ENCODE measurements around the gene PHEX.

The PHEX gene

DNA sequence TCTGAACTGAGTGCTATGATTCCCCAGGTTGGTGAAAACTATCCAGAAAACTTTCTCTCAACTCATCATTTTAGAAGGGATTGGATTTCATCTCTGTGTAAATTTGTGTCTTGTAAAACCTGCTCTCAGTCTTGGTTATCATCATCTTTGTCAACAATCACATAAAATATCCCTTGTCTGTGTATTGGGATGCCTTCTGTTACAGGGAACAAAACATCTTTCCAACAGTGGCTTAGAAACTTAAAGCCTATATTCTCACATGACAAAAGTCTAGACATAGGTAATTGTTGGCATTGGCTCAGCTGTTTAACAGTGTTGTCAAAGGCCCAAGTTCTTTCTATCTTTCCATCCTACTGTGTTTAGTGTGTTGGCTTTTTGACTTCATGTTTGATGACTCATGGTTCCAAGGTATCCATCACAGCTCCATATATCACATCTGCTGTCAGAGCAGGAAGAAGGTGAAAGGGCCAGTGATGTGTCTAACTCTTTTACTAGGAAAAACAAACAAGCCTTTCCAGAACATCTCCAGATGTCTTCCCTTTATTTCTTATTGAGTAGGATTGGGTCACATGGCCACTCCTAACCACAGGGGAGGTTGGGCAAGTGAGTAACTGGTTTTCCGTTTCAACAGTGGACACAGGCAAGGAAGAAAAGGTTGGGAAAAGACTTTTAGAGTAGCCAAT, 65.0 kb downstream of the PHEX start:
- Histone ChIP-seq H3K4me2 (ENCODE audit: low read length) (no peak overlapping the region), H3K9me2 (ENCODE audit: low read depth, low read length) (no peaks in the 10 kb centered on the region), H3K79me2 (ENCODE audit: insufficient read depth, low read length) (no peaks in the 10 kb centered on the region), H3K9ac (ENCODE audit: low read length) (no peak overlapping the region), H3K36me3 (ENCODE audit: insufficient read depth, low read length) (no peaks in the 10 kb centered on the region), H2AFZ (ENCODE audit: low read length) (no peak overlapping the region), H3K9me3 (ENCODE audit: low read length) (no peaks in the 10 kb centered on the region), H3K4me1 (ENCODE audit: insufficient read depth, low read length, severe bottlenecking) (no peaks in the 10 kb centered on the region), H3K4me3 (ENCODE audit: low read depth, low read length, poor library complexity, severe bottlenecking) (no peak overlapping the region), H3K27ac (ENCODE audit: low read depth, low read length, poor library complexity, severe bottlenecking) (no peak overlapping the region), H3F3A (ENCODE audit: insufficient read depth, low read length) (no peaks in the 10 kb centered on the region), H4K20me1 (ENCODE audit: insufficient read depth, low read length) (no peaks in the 10 kb centered on the region), H3K27me3 (ENCODE audit: insufficient read depth, low read length) (no peaks in the 10 kb centered on the region)
- no peak for TF ChIP-seq EZH2 (IDR thresholded peaks at IDR 0.05; ENCODE audit: borderline replicate concordance, low read length)
- TF ChIP-seq, protein P1, sequence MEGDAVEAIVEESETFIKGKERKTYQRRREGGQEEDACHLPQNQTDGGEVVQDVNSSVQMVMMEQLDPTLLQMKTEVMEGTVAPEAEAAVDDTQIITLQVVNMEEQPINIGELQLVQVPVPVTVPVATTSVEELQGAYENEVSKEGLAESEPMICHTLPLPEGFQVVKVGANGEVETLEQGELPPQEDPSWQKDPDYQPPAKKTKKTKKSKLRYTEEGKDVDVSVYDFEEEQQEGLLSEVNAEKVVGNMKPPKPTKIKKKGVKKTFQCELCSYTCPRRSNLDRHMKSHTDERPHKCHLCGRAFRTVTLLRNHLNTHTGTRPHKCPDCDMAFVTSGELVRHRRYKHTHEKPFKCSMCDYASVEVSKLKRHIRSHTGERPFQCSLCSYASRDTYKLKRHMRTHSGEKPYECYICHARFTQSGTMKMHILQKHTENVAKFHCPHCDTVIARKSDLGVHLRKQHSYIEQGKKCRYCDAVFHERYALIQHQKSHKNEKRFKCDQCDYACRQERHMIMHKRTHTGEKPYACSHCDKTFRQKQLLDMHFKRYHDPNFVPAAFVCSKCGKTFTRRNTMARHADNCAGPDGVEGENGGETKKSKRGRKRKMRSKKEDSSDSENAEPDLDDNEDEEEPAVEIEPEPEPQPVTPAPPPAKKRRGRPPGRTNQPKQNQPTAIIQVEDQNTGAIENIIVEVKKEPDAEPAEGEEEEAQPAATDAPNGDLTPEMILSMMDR (IDR thresholded peaks at IDR 0.05; ENCODE audit: low read length) = no peak

DNA sequence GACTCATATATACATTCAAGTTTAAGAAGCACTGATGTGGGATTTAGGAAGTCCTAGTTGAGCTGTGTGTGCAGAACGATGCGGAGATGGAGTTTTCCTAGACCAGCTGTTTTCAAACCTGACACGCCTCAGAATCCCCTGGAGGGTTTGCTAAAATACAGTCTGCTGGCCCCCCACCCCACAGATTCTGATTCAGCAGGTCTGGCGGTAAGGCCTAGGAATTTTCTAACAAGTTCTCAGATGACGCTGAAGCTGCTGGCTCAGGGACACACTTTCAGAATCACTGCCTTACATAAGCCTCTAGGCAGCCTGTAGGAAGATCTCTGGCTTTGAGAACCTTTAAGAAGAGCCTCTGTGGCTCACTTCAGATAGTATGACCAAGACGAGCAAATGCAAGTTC, 73.1 kb downstream of the PHEX start:
- Histone ChIP-seq H3K4me2 (ENCODE audit: low read length) (no peak overlapping the region), H3K4me3 (ENCODE audit: low read depth, low read length, poor library complexity, severe bottlenecking) (no peak overlapping the region), H3K9ac (ENCODE audit: low read length) (no peak overlapping the region), H3K36me3 (ENCODE audit: insufficient read depth, low read length) (no peaks in the 10 kb centered on the region), H3K27ac (ENCODE audit: low read depth, low read length, poor library complexity, severe bottlenecking) (no peak overlapping the region), H3F3A (ENCODE audit: insufficient read depth, low read length) (no peaks in the 10 kb centered on the region), H4K20me1 (ENCODE audit: insufficient read depth, low read length) (no peaks in the 10 kb centered on the region), H3K9me2 (ENCODE audit: low read depth, low read length) (no peaks in the 10 kb centered on the region), H3K4me1 (ENCODE audit: insufficient read depth, low read length, severe bottlenecking) (no peaks in the 10 kb centered on the region), H3K79me2 (ENCODE audit: insufficient read depth, low read length) (no peaks in the 10 kb centered on the region), H2AFZ (ENCODE audit: low read length) (no peak overlapping the region), H3K27me3 (ENCODE audit: insufficient read depth, low read length) (no peaks in the 10 kb centered on the region), H3K9me3 (ENCODE audit: low read length) (no peaks in the 10 kb centered on the region)
- TF ChIP-seq EZH2 (IDR thresholded peaks at IDR 0.05; ENCODE audit: borderline replicate concordance, low read length) = no peak
- TF ChIP-seq, protein P1 (IDR thresholded peaks at IDR 0.05; ENCODE audit: low read length) = no peak

- Histone ChIP-seq H3K4me3 (ENCODE audit: low read depth, low read length, poor library complexity, severe bottlenecking) (no peak overlapping the region), H3K36me3 (ENCODE audit: insufficient read depth, low read length) (no peaks in the 10 kb centered on the region), H3K4me2 (ENCODE audit: low read length) (no peak overlapping the region), H3K4me1 (ENCODE audit: insufficient read depth, low read length, severe bottlenecking) (no peaks in the 10 kb centered on the region), H4K20me1 (ENCODE audit: insufficient read depth, low read length) (no peaks in the 10 kb centered on the region), H3K9me3 (ENCODE audit: low read length) (no peaks in the 10 kb centered on the region), H3K79me2 (ENCODE audit: insufficient read depth, low read length) (no peaks in the 10 kb centered on the region), H3F3A (ENCODE audit: insufficient read depth, low read length) (no peaks in the 10 kb centered on the region), H3K9ac (ENCODE audit: low read length) (no peak overlapping the region), H3K27me3 (ENCODE audit: insufficient read depth, low read length) (no peaks in the 10 kb centered on the region), H2AFZ (ENCODE audit: low read length) (no peak overlapping the region), H3K9me2 (ENCODE audit: low read depth, low read length) (no peaks in the 10 kb centered on the region), H3K27ac (ENCODE audit: low read depth, low read length, poor library complexity, severe bottlenecking) (no peak overlapping the region)
- TF ChIP-seq, protein P1 (IDR thresholded peaks at IDR 0.05; ENCODE audit: low read length) = no peak
- TF ChIP-seq EZH2 (IDR thresholded peaks at IDR 0.05; ENCODE audit: borderline replicate concordance, low read length) = no peak
These were observed 73.8 kb downstream of the PHEX start for GRCh38 chrX:22105971-22106370.
